Measurements from ENCODE around the gene HMGN1.

The HMGN1 gene

DNA sequence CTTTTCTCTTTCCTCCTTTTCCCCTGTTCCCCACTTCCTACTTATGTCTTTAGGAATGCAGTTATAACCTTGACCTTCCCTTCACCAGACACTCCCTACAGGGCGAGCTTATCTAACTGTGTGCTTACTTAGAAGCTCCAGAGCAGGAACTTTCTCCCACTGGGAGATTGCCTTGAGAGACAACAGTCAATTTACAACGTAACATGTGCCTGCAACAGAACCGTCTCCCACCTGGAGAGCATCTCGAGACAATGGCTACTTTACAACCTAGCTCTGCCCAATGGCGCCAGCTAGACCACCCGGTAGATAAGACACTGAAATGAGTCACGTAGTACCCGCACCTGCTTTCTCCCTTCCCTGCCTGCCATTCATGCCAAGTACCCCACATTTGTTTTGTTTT, 16.7 kb downstream of the HMGN1 start:
- H3K4me3 ChIP-seq (ENCODE audit: low read depth, low read length): no peak overlapping the region
- TF ChIP-seq, protein P1, sequence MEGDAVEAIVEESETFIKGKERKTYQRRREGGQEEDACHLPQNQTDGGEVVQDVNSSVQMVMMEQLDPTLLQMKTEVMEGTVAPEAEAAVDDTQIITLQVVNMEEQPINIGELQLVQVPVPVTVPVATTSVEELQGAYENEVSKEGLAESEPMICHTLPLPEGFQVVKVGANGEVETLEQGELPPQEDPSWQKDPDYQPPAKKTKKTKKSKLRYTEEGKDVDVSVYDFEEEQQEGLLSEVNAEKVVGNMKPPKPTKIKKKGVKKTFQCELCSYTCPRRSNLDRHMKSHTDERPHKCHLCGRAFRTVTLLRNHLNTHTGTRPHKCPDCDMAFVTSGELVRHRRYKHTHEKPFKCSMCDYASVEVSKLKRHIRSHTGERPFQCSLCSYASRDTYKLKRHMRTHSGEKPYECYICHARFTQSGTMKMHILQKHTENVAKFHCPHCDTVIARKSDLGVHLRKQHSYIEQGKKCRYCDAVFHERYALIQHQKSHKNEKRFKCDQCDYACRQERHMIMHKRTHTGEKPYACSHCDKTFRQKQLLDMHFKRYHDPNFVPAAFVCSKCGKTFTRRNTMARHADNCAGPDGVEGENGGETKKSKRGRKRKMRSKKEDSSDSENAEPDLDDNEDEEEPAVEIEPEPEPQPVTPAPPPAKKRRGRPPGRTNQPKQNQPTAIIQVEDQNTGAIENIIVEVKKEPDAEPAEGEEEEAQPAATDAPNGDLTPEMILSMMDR (conservative IDR thresholded peaks at IDR 0.05; ENCODE audit: low read depth, low read length): no peak
- no peak for DNase-seq (ENCODE audit: low read depth)

DNA sequence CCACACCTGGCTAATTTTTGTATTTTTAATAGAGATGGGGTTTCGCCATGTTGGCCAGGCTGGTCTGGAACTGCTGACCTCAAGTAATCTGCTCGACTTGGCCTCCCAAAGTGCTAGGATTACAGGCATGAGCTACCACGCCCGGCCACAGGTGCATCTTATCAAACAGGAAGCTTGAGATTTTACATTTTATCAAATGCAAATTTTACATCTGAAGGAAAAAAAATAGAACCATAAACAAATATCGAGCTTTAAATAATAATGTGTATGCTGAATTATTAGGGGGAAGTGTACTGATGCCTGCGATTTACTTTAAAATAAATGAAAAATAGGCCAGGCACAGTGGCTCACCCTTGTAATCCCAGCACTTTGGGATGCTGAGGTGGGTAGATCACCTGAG, 18.9 kb downstream of the HMGN1 start:
- TF ChIP-seq, protein P1 (conservative IDR thresholded peaks at IDR 0.05; ENCODE audit: low read depth, low read length): no peak
- DNase-seq (ENCODE audit: low read depth): no peak
- no peak overlapping the region for H3K4me3 ChIP-seq (ENCODE audit: low read depth, low read length)

DNA sequence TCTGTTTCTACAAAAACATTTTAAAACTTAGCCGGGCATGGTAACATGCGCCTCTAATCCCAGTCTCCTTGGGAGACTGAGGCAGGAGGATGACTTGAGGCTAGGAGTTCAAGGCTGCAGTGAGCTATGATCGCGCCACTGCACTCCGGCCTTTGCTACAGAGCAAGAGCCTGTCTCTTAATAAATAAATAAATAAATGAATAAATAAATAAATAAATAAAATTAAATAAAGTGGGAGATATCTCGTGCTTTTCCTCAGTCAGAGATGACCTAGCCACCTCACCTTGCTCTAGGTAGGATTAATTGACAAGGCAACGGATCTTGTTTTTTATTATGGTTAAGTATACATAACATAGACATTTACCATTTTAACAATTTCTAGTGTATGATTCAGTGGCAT, 21.2 kb downstream of the HMGN1 start:
- H3K4me3 ChIP-seq (ENCODE audit: low read depth, low read length): no peak overlapping the region
- TF ChIP-seq, protein P1 (conservative IDR thresholded peaks at IDR 0.05; ENCODE audit: low read depth, low read length): no peak
- DNase-seq (ENCODE audit: low read depth): no peak

DNA sequence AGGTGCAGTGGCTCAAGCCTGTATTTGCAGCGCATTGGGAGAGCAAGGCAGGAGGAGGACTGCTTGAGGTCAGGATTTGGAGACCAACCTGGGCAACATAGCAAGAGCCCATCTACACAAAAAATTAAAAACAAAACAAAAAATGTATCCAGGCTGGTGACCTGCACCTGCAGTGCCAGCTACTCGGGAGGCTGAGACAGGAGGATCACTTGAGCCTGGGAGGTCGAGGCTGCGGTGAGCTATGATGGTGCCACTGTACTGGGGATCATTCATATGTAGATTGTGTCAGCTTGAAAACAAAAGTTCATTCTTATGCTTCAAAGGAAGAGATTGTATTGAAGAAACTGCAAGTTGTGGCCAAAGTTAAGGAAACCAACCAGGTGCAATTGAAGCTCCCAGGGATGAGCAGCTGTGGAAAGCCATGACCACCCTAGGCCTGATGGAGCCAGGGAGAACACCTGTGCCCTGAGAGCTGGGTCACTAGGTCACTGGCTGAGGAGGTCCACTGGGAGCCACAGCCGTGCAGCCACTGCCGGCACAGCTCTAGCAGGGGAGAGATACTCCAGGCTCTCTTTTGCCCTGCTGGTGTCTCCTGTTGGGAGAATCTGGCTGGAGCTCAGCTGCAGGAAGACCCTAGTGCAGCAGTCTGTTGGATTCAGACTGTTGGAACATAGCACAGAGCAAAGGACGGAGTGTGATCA, 22.1 kb downstream of the HMGN1 start:
- DNase-seq (ENCODE audit: low read depth): no peak
- TF ChIP-seq, protein P1 (conservative IDR thresholded peaks at IDR 0.05; ENCODE audit: low read depth, low read length): no peak
- no peak overlapping the region for H3K4me3 ChIP-seq (ENCODE audit: low read depth, low read length)

DNA sequence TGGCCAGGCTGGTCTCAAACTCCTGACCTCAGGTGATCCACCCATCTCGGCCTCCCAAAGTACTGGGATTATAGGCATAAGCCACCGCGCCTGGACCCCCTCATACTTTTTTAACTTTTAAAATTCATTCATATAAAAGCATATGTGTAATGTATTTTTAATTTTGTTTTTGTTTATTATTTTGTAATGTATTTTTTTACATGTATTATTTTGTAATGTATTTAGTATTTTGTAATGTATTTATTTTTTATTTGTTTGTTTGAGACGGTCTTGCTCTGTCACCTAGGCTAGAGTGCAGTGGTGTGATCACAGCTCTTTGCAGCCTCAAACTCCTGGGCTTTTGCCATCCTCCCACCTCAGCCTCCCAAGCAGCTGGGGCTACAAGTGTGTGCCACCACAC, 23.4 kb downstream of the HMGN1 start:
- TF ChIP-seq, protein P1 (conservative IDR thresholded peaks at IDR 0.05; ENCODE audit: low read depth, low read length): no peak
- DNase-seq (ENCODE audit: low read depth): no peak
- no peak overlapping the region for H3K4me3 ChIP-seq (ENCODE audit: low read depth, low read length)

DNA sequence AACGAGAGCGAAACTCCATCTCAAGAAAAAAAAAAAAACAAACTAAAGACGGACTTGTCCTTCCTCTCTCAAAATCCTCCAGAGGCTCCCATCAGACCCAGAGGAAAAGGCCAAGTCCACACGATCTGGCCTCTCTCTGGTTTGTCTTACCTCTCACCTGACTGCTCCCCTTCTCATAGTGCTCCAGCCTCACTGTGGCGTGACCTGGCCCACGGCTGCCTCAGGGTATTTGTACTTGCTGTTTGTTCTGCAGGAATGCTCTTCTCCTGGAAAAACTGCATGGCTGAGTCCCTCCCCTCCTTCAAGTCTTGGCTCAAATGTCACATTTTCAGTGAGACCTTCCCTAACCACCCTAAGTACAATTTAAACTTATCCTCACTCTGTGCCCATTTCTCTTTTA, 27.5 kb downstream of the HMGN1 start:
- H3K4me3 ChIP-seq (ENCODE audit: low read depth, low read length): no peak overlapping the region
- DNase-seq (ENCODE audit: low read depth): no peak
- TF ChIP-seq, protein P1 (conservative IDR thresholded peaks at IDR 0.05; ENCODE audit: low read depth, low read length): no peak

DNA sequence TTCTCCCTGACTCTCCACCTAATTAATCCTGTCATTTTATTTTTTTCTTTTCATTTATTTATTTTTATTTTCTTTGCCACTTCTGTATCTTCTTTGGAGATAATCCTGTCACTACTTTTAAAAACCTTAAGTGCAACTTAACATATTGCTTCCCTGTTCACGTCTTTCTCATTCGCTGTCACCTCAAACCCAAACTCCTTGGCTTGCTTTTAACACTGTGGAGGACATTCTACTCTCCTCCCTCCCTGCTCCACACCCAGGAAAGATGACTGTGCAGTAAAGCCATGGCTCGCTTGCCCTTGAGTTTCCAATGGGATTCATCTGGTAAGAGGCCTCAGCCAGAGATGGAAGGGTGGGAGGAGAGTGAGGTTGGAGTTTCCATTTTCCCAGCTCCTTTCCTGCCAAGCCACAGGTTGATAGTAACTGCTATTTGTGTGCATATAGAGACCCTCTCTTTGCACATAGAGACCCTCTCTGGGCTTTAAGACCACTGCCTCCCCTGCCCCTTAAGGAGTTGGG, 29.0 kb downstream of the HMGN1 start:
- TF ChIP-seq, protein P1 (conservative IDR thresholded peaks at IDR 0.05; ENCODE audit: low read depth, low read length): no peak
- H3K4me3 ChIP-seq (ENCODE audit: low read depth, low read length): no peak overlapping the region
- DNase-seq (ENCODE audit: low read depth): no peak
